ENCODE data around the gene TREML2.

GRCh38 chr6:41228096-41228495 is 27.1 kb upstream of the TREML2 start, which contains the start of gene TREML4:
- TF ChIP-seq CTCF (IDR thresholded peaks at IDR 0.05) (no peak), POLR2A (IDR thresholded peaks at IDR 0.05) (no peak), EP300 (IDR thresholded peaks at IDR 0.05) (no peak)

Data from stomach (tissue), 4 donors.